Astrocyte of the spinal cord (primary cell): ENCODE measurements around the gene CTR9.
A peak's percentile ranks its signal among the peaks of the same experiment; 100 is the strongest.

Experiments
- DNase-seq: peaks from one replicate; pipeline ENCODE4 v3.0.0; 2011; ENCODE audit warnings: low read depth, low spot score
- H3K4me3 ChIP-seq: 2 replicates; pipeline ENCODE4 v1.5.1; 2011; ENCODE audit warnings: low read depth, mild to moderate bottlenecking, low read length, moderate library complexity
- CTCF ChIP-seq: IDR thresholded peaks from 2 replicates; pipeline ENCODE4 v1.5.1; 2012; ENCODE audit warnings: low read depth, mild to moderate bottlenecking, low read length, inconsistent platforms
- in situ Hi-C: cut with HindIII; loops from 2 replicates; pipeline ENCODE4 v1.10.0; 2017; ENCODE audit warnings: low sequenced_read_pairs

CTR9 gene

GRCh38 chr11:10727146-10727851 is 23.7 kb upstream of the CTR9 start:
- H3K4me3 ChIP-seq, result no peak overlapping the region
- DNase-seq, result peak; percentile 75
- no peak for TF ChIP-seq CTCF
- in situ Hi-C loops, result no loop called here

- no peak for TF ChIP-seq CTCF
- no peak overlapping the region for H3K4me3 ChIP-seq
- in situ Hi-C loops, result no loop called here
These were observed 22.9 kb upstream of the CTR9 start for GRCh38 chr11:10728154-10728553.

GRCh38 chr11:10728789-10729472 is 22.1 kb upstream of the CTR9 start:
- no peak overlapping the region for H3K4me3 ChIP-seq
- in situ Hi-C loops, result no loop called here
- TF ChIP-seq CTCF, result no peak
- DNase-seq, result no peak

More at GRCh38 chr11:10728154-10728553, 22.9 kb upstream of the CTR9 start:
- no peak for DNase-seq

GRCh38 chr11:10730151-10730550 is 20.9 kb upstream of the CTR9 start:
- in situ Hi-C loops, result no loop called here
- DNase-seq, result no peak

GRCh38 chr11:10731064-10731680 is 19.9 kb upstream of the CTR9 start:
- in situ Hi-C loops, result no loop called here
- no peak overlapping the region for H3K4me3 ChIP-seq
- DNase-seq, result no peak
- TF ChIP-seq CTCF, result no peak

More at GRCh38 chr11:10730151-10730550, 20.9 kb upstream of the CTR9 start:
- no peak for TF ChIP-seq CTCF
- no peak overlapping the region for H3K4me3 ChIP-seq

- in situ Hi-C loops, result no loop called here
- peak overlapping the region; percentile 25 for H3K4me3 ChIP-seq
- TF ChIP-seq CTCF, result peak; percentile 97
- peak; percentile 96 for DNase-seq
These were observed 15.3 kb upstream of the CTR9 start for GRCh38 chr11:10735481-10736475.
